ENCODE results near the gene PEX12. TPM values are rescaled to one million over a fixed set of nuclear protein-coding genes. Genes with fewer than 3 reads are reported as not detected.
A peak's percentile ranks its signal among the peaks of the same experiment; 100 is the strongest.

The PEX12 gene
- total and polyA plus RNA-seq, 2 donors (not counting 3 experiments of a cell fraction or from before 2014, with no cell fraction given) = 3.4 to 4.5 TPM

DNA sequence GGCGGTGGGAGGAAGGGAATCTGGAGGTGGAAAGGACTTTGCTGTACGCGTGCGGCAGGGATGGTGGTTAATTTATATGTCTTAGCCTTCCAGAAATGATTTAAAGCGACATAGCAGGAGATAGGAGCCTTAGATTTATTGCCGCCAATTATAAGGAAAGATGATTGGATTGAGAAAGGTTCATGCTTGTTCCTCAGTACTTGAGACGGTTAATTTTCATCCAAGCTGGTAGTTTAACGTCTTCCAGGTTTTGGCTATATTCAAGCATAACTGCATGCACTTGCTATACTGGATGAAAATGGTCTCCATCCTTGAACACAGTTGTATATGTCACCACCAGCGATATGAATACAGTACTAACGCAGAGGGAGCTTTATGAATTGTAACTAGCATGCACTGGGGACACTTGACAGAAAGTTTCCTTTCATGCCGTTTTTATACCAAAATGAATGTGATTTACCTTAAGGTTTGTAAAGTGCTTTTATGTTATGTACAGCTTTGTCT lies 610 bp upstream of the PEX12 start:
- intact Hi-C loops (cut with micrococcal nuclease) = loop anchor here (1.0 kb wide), 3 partner anchors 8 to 38 kb away; partner anchors contain the start of gene AP2B1
- Histone ChIP-seq H3K9me1 (replicated peaks; ENCODE audit: control insufficient read depth, extremely low read depth, insufficient read depth, low read length) (no peaks in the 10 kb centered on the region), H3K27ac (ENCODE audit: insufficient read depth, low read depth, low read length) (peak overlapping the region; percentile 38), H3K4me3 (replicated peaks in 1 of 3; ENCODE audit: insufficient read depth in 1 of 3, low read depth in 1 of 3, low read length in 3 of 3) (peak overlapping the region; percentile 60 to 77 (median 64)), H3K27me3 (ENCODE audit: control insufficient read depth in 2 of 2, insufficient read depth in 2 of 2, low read length in 2 of 2) (peaks cover 3% of the 10 kb centered on the region in 2 experiments), H3K36me3 (ENCODE audit: control insufficient read depth in 2 of 2, extremely low read depth in 1 of 2, insufficient read depth in 2 of 2, low read length in 2 of 2) (peaks cover 0 to 2% of the 10 kb centered on the region in 2 experiments), H3K4me1 (ENCODE audit: control insufficient read depth, extremely low read depth, insufficient read depth, low read length) (peaks cover 12% of the 10 kb centered on the region), H2AFZ (ENCODE audit: low read depth, low read length) (peak overlapping the region; percentile 71), H3K9me3 (replicated peaks; ENCODE audit: control insufficient read depth, insufficient read depth, low read length) (no peaks in the 10 kb centered on the region), H3K9ac (replicated peaks; ENCODE audit: extremely low read depth, insufficient read depth, low read length) (peak overlapping the region; percentile 77), H4K20me1 (replicated peaks; ENCODE audit: control insufficient read depth, extremely low read depth, insufficient read depth, low read length) (no peaks in the 10 kb centered on the region), H3K79me2 (ENCODE audit: control insufficient read depth, insufficient read depth, low read length) (no peaks in the 10 kb centered on the region), H3K4me2 (ENCODE audit: insufficient read depth, low read length) (peak overlapping the region; percentile 83)
- dilution Hi-C loops (cut with MboI; ENCODE audit: extremely low pct_ligation_motif_present, low sequenced_read_pairs) = no loop called here
- TF ChIP-seq MYC (IDR thresholded peaks at IDR 0.05; ENCODE audit: low read depth, low read length) (no peak), POLR2A (IDR thresholded peaks at IDR 0.05; ENCODE audit: low read depth, low read length) (no peak), POLR2AphosphoS5 (IDR thresholded peaks at IDR 0.05; ENCODE audit: insufficient read depth, low read depth, low read length) (no peak), FOS (IDR thresholded peaks at IDR 0.05; ENCODE audit: borderline replicate concordance, insufficient read depth, low read length) (no peak), JUN (IDR thresholded peaks at IDR 0.05; ENCODE audit: borderline replicate concordance, insufficient read depth, insufficient read length, low read depth) (no peak)
- TF ChIP-seq, protein P1, sequence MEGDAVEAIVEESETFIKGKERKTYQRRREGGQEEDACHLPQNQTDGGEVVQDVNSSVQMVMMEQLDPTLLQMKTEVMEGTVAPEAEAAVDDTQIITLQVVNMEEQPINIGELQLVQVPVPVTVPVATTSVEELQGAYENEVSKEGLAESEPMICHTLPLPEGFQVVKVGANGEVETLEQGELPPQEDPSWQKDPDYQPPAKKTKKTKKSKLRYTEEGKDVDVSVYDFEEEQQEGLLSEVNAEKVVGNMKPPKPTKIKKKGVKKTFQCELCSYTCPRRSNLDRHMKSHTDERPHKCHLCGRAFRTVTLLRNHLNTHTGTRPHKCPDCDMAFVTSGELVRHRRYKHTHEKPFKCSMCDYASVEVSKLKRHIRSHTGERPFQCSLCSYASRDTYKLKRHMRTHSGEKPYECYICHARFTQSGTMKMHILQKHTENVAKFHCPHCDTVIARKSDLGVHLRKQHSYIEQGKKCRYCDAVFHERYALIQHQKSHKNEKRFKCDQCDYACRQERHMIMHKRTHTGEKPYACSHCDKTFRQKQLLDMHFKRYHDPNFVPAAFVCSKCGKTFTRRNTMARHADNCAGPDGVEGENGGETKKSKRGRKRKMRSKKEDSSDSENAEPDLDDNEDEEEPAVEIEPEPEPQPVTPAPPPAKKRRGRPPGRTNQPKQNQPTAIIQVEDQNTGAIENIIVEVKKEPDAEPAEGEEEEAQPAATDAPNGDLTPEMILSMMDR (IDR thresholded peaks at IDR 0.05; ENCODE audit: extremely low read depth in 1 of 2, insufficient read depth in 1 of 2, low read depth in 1 of 2, low read length in 2 of 2) = no peak
- DNase-seq (ENCODE audit: low read depth, low spot score) (no peak), FAIRE-seq (no peak)
- ChIA-PET CTCF (interaction anchor here (0.5 to 2.2 kb wide), 16 partner anchors 8 to 515 kb away, joined by 3 to 13 read pairs (median 4); partner anchors contain the start of genes AP2B1, RFFL and SLFN12L), POLR2A (interaction anchor here (0.8 to 1.8 kb wide), 3 partner anchors 8 to 11 kb away, joined by 4 to 5 read pairs (median 5); partner anchors contain the start of gene AP2B1)
- BruUV-seq (replicated peaks) = TSS peak; percentile 77
